Fibroblast of mammary gland (primary cell): Measurements from ENCODE around the gene RFX1.

Experiments
- DNase-seq: peaks from one replicate; pipeline ENCODE4 v3.0.0-alpha.2; 2010; ENCODE audit warnings: low read depth
- H3K4me3 ChIP-seq: 2 replicates; pipeline ENCODE4 v1.5.1; 2011; ENCODE audit warnings: low read depth, mild to moderate bottlenecking, low read length, moderate library complexity; ENCODE audit not compliant: control insufficient read depth
- TF ChIP-seq, protein P1 (sequence below): conservative IDR thresholded peaks from 2 replicates; pipeline ENCODE4 v1.5.1; 2011; ENCODE audit warnings: low read depth, low read length, inconsistent platforms; ENCODE audit not compliant: control insufficient read depth, insufficient read depth

Gene RFX1

DNA sequence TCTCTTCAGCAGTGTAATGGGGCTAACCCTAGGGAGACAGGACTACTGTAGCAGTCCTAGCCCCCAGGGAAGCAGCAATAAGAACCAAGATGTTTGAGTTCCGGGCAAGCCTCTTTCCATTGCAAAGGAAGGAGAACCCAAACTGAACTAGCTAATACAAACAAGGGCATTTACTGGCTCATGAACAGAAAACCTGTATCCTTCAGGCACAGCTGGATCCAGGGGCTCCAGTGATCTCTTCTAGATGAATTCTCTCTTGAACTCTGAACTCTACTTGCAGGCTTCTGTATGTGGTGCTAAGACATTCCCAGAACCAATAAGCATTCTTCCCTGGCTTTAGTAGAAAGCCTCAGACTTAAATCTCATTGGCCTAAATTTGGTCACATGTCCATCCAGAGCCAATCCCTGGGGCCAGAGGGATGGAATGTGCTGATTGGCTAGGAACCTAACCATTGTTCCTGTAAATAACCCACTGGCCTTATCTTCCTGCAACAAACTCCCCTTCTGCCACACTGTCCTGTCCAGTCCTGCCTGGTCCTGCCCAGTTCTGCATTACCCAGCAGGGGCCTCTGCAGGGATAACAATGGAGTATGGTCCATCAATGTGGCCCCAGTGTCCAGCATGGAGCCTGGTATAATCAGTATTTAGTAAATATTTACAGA lies 64.0 kb downstream of the RFX1 start:
- no peak overlapping the region for H3K4me3 ChIP-seq
- TF ChIP-seq, protein P1, sequence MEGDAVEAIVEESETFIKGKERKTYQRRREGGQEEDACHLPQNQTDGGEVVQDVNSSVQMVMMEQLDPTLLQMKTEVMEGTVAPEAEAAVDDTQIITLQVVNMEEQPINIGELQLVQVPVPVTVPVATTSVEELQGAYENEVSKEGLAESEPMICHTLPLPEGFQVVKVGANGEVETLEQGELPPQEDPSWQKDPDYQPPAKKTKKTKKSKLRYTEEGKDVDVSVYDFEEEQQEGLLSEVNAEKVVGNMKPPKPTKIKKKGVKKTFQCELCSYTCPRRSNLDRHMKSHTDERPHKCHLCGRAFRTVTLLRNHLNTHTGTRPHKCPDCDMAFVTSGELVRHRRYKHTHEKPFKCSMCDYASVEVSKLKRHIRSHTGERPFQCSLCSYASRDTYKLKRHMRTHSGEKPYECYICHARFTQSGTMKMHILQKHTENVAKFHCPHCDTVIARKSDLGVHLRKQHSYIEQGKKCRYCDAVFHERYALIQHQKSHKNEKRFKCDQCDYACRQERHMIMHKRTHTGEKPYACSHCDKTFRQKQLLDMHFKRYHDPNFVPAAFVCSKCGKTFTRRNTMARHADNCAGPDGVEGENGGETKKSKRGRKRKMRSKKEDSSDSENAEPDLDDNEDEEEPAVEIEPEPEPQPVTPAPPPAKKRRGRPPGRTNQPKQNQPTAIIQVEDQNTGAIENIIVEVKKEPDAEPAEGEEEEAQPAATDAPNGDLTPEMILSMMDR, result no peak
- peak; percentile 20 for DNase-seq

DNA sequence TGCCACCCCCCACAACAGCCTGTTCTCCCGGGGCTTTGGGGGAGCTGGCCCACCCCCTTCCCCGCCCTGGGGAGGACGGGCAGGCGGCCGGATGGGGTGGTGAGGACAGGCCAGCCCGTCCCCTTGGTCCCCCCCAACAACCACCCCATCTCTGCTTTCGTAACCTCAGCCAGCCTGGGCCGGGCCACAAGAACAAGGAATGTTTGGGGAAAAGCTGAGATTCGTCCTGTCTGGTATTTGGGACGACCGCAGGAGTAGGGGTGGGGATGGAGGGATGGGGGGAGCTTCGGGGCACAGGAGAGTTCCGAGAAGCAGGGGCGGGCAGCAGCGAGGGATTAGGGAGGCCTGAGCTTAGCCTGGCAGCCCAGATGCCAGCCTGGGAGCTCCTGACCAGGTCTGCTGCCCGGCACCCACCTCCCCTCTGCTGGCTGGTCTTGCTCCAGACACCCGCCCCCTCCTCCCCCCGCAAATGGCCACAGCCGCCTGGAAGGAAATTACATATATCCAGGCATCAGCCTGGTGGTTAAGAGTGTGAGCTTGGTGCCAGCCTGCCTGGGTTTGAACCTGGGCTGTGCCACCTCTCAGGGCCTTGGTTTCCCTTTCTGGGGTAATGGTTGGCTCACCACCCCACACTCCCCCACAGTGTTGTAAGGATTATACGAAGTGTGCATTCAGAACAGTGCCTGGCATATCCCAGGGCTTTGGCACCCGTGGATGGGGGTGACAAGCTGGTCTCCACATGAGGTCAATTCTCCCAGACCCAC lies 67.6 kb downstream of the RFX1 start, which contains the start of gene PODNL1:
TSS of gene PODNL1 (minus strand) at position 117 of the 764 bp plus-strand sequence. CDS start 236 bp downstream, outside the sequence.
- peak; percentile 56 for DNase-seq
- peak within 1 kb of the TSS; percentile 25 for H3K4me3 ChIP-seq
- TF ChIP-seq, protein P1, result no peak

DNA sequence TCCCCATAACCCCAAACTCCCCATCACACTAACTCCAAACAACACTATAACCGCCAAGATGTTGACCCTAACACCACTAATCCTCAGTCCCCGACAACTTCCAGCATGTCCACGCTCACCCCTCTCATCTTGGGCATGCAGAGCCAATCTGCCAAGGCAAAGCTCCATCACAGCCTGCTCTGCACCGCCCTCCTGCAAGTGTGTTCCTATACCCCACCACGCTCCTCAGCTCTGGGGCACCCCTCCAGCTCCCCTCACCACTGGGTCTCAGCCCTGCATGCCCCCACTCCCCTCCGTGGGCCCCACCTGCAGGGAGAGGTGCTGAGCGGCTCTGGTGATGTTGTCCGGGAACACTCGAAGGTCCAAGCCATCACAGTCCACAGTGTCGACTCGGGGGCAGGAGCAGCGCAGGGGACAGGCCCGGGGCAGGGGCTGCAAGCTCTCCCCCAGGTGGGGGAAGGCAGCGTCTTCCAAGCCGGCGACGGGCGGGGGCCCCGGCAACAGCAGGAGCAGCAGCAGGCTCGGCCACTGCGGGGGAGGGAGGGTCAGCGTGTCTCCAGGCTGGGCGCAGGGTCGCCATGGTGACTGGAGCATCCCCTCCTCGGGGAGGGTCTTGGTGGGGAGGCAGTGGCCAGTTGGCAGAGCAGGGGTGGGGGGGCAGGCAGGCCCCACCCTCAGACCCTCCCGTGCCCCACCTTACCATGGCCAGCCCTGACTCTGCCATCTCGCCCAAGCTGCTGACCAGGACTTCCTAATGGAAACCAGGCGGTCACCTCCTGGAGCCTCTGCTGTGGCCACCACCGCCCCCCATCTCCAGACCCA lies 68.4 kb downstream of the RFX1 start:
- no peak for DNase-seq
- TF ChIP-seq, protein P1, result no peak
- peak overlapping the region; percentile 25 for H3K4me3 ChIP-seq

DNA sequence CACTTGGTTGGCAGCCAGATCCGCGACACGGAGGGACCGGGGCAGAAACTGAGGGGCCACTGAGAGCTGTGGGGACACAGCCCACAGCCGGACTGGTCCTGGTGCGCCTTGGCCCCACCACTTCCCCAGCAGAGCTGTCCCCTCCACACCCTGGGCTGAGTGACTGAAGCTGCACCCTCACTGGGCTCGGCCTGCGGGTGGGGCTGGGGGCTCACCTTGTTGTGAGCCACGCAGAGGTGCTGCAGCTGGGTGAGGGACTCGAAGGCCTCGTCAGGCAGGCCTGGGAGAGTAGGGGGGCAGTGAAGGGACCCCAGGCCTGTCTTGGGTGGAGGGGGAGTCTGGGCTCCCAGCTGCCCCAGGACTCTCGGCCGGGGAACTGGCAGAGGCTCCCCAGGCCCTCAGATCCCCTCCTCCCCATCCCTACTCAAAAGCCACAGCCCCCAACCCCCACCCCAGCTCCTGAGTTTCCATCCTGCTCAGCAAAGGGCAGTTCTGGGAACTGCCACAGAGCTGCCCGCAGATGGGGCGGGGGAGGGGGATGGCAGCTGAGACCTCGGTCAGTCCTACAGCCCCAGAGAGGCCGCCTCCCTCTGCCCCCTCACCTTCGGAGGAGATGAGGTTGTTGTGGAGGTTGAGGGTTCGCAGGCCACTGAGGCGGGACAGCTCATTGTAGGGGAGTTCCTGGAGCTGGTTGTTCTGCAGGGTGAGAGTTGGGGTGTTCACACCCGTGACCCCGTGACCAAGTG lies 70.2 kb downstream of the RFX1 start:
- TF ChIP-seq, protein P1, result no peak
- no peak overlapping the region for H3K4me3 ChIP-seq
- no peak for DNase-seq

DNA sequence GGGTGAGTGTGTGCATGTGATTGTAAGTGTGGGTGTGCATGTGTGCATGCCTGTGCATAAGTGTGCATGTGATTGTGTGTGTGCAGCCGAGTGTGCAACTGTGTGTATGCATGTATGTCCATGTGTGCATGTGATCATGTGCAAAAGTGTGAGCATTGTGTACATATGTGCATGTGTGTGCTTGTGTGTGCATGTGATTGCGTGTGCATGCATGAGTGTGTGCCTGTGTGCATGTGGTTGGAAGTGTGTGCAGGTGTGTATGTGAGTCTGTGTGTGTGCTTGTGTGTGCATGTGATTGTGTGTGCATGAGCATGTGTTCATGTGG lies 71.4 kb downstream of the RFX1 start:
- H3K4me3 ChIP-seq, result no peak overlapping the region
- no peak for DNase-seq
- TF ChIP-seq, protein P1, result no peak

DNA sequence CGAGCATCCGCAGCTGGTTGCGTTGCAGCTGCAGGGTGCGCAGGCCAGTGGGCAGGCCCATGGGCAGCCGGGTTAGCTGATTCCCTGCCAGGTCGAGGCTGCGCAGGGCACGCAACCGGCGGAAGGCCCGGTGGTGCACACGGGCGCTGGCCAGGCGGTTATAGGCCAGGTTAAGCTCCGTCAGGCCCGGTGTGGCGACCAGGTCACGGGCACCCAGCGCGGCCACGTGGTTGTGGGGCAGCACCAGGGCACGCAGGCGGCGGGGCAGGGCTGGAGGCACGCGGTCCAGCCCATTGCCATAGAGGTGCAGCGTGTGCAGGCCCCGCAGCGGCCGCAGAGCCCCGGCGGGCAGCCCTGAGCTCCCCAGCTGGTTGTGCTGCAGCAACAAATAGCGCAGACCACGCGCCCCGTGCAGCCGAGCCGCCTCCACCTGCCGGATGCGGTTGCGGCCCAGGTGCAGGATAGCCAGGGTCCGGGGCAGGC lies 73.2 kb downstream of the RFX1 start:
- TF ChIP-seq, protein P1, result no peak
- no peak overlapping the region for H3K4me3 ChIP-seq
- no peak for DNase-seq
